Measurements from ENCODE around the gene OR1I1.
A peak's percentile ranks its signal among the peaks of the same experiment; 100 is the strongest.
"Not testable (repeated sequence)": the region's sequence is repeated elsewhere in the genome, so short reads cannot be mapped to it uniquely, and the experiment has no call there.

OR1I1 gene, protein sequence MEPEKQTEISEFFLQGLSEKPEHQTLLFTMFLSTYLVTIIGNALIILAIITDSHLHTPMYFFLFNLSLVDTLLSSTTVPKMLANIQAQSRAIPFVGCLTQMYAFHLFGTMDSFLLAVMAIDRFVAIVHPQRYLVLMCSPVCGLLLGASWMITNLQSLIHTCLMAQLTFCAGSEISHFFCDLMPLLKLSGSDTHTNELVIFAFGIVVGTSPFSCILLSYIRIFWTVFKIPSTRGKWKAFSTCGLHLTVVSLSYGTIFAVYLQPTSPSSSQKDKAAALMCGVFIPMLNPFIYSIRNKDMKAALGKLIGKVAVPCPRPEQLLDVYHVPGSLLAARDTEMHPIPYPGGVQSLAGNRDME

DNA sequence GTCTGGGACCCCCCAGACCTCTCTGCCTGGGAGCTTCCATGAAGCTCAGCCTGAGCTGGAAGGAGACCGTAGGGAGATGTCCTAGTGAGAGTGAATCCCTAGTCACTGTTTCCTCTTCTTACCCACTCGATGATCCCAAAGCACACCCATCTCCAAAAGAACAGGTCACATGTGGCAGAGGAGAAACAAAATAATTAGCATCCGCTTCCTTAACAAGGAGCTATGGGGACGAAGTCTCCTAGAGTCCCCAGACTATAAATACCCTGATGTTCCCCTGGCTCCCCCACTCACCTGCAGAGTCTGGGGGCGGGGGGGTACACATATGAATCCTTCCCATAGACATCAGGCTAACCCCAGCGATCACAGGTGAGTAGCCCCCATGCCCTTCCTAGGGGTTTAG, at the start of gene OR1I1:
TSS of gene OR1I1 (plus strand) at position 301 of the 400 bp plus-strand sequence. CDS start 4,855 bp downstream, outside the sequence.
- DNase-seq, result no peak

- no peak for DNase-seq
Measured at GRCh38 chr19:15035795-15036311, 46.2 kb upstream of the OR1I1 start.

DNA sequence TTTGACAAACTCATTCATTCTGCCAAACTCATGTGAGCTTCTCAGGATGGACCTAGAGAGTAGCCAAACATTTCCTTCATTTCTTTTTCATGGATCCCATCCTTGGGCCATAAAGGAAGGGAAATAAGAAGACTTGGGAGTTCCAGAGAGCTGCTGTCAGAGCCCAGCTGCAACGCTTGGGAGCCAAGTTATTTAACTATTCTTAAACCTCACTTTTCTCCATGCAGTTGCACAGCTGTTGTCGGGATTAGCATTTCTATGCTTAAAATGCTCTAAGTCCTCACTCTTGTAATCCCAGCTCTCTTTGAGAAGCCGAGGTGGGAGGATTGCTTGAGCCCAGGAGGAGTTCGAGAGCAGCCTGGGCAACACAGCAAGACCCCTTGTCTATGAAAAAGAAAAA, 44.4 kb upstream of the OR1I1 start:
- no peak for DNase-seq

DNA sequence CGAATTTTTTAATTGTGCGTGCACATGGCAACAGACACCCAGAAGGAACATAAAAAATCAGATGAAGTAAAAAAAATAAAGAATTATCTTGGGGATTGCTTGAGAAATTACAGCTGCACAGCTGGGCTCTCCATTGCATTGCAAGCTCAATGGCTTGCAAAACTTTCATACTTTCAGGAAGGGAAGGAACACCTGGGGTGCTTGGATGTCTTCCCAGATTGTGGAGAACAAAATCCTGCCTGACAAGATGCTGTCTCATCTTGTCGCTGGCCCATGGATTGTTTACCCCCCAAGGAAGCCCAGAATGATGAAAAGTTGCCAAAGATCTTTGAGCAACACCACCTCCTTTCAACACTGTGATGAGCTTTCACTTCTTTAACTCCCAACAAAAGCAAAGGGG, 43.7 kb upstream of the OR1I1 start:
- DNase-seq, result no peak

GRCh38 chr19:15042003-15042402, 40.0 kb upstream of the OR1I1 start:
- DNase-seq, result no peak

- no peak for DNase-seq
Measured at GRCh38 chr19:15042826-15043225, 39.2 kb upstream of the OR1I1 start.

DNA sequence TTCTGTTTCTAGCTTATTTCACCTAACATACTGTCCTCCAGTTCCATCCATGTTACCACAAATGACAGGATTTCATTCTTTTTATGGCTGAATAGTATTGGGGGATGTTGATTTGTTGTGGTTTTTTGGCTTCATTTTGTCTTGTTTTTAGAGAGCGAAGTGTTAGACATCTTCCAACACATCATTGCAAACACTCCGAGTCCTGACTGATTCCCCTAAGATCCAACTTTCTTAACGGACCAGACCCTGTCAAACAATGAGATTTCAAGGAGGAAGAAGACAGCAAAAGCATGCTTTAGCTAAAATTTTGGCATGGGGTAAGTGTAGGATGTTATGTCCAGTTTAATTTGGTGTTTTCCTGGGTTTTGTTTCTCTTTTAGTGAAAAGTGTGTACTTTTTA, 36.5 kb upstream of the OR1I1 start:
- DNase-seq, result no peak

- DNase-seq, result no peak
Measured at GRCh38 chr19:15047680-15048079, 34.3 kb upstream of the OR1I1 start.

GRCh38 chr19:15048128-15048527, 33.9 kb upstream of the OR1I1 start:
- no peak for DNase-seq

DNA sequence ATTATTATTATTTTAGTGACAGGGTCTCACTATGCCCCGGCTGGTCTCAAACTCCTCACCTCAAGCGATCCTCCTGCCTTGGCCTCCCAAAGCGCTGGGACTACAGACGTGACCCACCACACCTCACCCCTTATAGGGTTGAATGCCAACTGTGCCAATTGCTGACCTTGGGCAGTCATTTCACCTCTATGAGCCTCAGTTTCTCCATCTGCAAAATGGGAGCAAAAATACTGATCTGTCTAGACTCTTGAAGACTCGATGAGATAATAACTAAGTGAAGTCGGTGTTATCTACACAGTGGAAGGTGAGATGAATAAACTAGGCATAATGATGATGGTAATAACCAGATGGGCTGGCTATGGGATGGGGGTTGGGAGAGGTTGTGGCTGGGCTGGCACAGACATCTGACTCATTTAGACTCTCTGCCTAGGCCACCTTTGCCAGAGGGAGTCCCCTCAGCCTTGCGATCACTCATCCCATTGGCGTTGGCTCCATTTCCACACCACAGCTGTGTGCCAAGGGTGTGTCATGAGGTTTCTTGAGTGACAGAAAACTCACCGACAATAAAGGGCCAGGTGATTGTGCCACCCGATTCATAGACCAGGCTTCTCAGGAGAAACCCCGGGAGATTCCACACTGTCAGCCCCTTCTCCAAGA, 33.0 kb upstream of the OR1I1 start, which contains the start of gene CASP14:
TSS of gene CASP14 (plus strand) at position 596 of the 657 bp plus-strand sequence. CDS start 2,772 bp downstream, outside the sequence.
- no peak for DNase-seq

DNA sequence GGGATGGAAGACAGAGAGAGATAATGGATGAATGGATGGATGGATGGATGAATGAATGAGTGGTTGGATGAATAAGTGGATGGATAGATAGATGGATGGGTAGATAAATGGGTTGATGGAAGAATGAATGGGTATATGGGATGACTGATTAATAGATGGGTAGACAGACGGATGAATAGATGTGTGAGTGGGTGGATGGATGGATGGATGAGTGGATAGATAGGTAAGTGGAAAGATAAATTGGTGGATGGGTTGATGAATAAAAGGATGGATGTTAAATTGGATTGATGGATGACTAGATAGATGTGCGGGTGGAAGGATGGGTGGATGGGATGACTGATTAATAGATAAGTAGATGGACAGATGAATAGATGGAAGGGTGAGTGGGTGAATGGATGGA, 31.4 kb upstream of the OR1I1 start:
- DNase-seq, result no peak

DNA sequence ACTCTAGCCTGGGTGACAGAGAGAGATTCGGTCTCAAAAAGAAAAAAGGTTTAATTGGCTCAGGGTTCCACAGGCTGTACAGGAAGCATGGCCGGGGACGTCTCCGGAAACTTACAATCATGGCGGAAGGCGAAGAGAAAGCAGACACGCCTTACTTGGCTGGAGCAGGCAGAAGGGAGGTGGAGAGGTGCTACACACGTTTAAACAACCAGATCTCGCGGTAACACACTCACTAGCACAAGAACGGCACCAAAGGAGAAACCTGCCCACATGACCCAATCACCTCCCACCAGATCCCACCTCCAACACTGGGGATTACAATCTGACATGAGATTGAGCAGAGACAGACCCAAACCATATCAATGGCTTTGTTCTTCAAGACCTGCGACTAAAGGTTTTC, 20.0 kb upstream of the OR1I1 start:
- DNase-seq, result no peak

DNA sequence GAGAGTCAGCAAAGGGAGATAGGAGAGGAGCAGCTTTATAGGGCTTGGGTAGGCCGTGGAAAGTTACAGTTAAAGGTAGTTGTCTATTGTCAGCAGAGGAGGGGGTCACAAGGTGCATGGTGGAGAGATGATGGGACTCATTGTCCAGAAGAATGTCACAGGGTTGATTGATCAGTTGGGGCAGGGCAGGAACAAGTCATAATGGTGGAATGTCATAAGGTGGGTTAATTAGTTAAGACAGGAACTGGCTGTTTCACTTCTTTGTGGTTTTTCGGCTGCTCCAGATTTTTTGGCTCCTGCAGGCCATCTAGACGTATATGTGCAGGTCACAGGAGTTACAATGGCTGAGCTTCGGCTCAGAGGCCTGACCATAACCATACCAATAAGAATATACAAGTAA, 11.6 kb upstream of the OR1I1 start:
- DNase-seq, result not testable (repeated sequence)

GRCh38 chr19:15072930-15073647, 8.9 kb upstream of the OR1I1 start:
- no peak for DNase-seq

GRCh38 chr19:15074371-15074770, 7.6 kb upstream of the OR1I1 start:
- no peak for DNase-seq

- no peak for DNase-seq
Measured at GRCh38 chr19:15075806-15076205, 6.2 kb upstream of the OR1I1 start.

GRCh38 chr19:15080002-15080401, 2.0 kb upstream of the OR1I1 start:
- not testable (repeated sequence) for DNase-seq

DNA sequence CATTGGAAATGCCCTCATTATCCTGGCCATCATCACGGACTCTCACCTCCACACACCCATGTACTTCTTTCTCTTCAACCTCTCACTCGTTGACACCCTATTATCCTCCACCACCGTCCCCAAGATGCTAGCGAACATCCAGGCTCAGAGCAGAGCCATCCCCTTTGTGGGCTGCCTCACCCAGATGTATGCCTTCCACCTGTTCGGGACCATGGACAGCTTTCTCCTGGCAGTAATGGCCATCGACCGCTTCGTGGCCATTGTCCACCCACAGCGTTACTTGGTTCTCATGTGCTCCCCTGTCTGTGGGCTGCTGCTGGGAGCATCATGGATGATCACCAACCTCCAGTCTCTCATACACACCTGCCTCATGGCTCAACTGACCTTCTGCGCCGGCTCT, 5.2 kb downstream of the OR1I1 start:
- DNase-seq, result no peak

- DNase-seq, result peak; percentile 43 to 46
Measured at GRCh38 chr19:15091918-15092753, 10.1 kb downstream of the OR1I1 start.

- no peak for DNase-seq
Measured at GRCh38 chr19:15093001-15093400, 11.0 kb downstream of the OR1I1 start.

GRCh38 chr19:15096223-15096622, 14.2 kb downstream of the OR1I1 start:
- DNase-seq, result no peak

DNA sequence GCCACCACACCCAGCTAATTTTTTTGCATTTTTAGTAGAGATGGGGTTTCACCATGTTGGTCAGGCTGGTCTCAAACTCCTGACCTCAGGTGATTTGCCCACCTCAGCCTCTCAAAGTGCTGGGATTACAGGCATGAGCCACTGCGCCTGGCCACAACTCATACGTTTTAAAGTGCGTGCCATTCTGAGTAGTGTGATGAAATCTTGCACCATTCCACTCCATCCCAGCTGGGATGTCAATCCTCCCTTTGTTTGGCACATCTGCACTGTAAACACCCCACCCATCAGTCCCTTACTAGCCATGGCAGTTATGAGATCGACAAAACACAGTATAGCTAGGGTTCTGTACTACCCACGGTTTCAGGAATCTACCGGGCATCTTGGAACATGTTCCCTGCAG, 16.0 kb downstream of the OR1I1 start:
- DNase-seq, result not testable (repeated sequence)

- DNase-seq, result no peak
Measured at GRCh38 chr19:15098460-15098859, 16.4 kb downstream of the OR1I1 start.

All from activated T-cell treated with anti-CD3 and anti-CD28 coated beads, Interleukin-2, amount 50 U/mL, for 48 hours (primary cell).